ENCODE results near the gene BMP7. TPM values are rescaled to one million over a fixed set of nuclear protein-coding genes. Genes with fewer than 3 reads are reported as not detected.

The BMP7 gene
- polyA plus RNA-seq, 4 donors = 0.92 to 3.4 TPM; not detected in 2

GRCh38 chr20:57150559-57150958 lies 115.9 kb downstream of the BMP7 start:
- Histone ChIP-seq H3K36me3 (ENCODE audit: control insufficient read depth in 3 of 3, insufficient read depth in 2 of 3, low read depth in 1 of 3, low read length in 3 of 3) (no peaks in the 10 kb centered on the region), H3K9me3 (ENCODE audit: control insufficient read depth in 2 of 2, insufficient read depth in 1 of 2, low read depth in 1 of 2, low read length in 1 of 2) (no peaks in the 10 kb centered on the region), H3K4me1 (ENCODE audit: control insufficient read depth in 3 of 3, insufficient read depth in 2 of 3, low read depth in 1 of 3, low read length in 2 of 3) (no peaks in the 10 kb centered on the region), H3K27me3 (ENCODE audit: control insufficient read depth in 3 of 3, insufficient read depth in 3 of 3, low read length in 3 of 3) (peaks cover 0 to 3% (median 0%) of the 10 kb centered on the region in 3 donors), H3K27ac (ENCODE audit: low read depth in 1 of 3, low read length in 2 of 3) (no peak overlapping the region), H3K4me3 (ENCODE audit: low read depth in 1 of 3, low read length in 3 of 3) (no peak overlapping the region)
- no peak for FAIRE-seq
- WGBS, 3 donors = 43 to 71% (median 50%) methylated on average over 1 of the region's 1 CpG
- no peak for DNase-seq

DNA sequence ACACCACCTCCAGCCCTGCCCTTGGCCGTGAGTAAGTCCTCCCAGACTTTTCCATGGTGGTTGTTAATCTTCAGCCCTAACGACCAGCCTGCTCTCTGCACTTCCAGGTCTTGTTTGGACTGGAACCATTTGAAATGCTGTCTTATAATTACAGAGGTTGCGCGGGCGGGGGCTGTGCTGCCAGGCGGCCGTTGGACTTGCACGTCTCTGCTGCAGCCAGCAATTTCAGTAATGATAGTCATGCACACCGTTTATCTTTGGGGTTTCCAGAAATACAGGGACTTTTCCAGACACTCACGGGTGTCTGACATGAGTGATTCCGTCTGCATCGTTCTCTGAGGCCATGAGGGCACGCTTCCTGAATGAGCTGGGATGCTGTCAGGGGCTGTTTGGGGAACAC lies 118.2 kb downstream of the BMP7 start:
- Histone ChIP-seq H3K27me3 (ENCODE audit: control insufficient read depth in 3 of 3, insufficient read depth in 3 of 3, low read length in 3 of 3) (peaks cover 0 to 3% (median 0%) of the 10 kb centered on the region in 3 donors), H3K4me1 (ENCODE audit: control insufficient read depth in 3 of 3, insufficient read depth in 2 of 3, low read depth in 1 of 3, low read length in 2 of 3) (no peaks in the 10 kb centered on the region), H3K27ac (ENCODE audit: low read depth in 1 of 3, low read length in 2 of 3) (no peak overlapping the region), H3K9me3 (ENCODE audit: control insufficient read depth in 2 of 2, insufficient read depth in 1 of 2, low read depth in 1 of 2, low read length in 1 of 2) (no peaks in the 10 kb centered on the region), H3K4me3 (ENCODE audit: low read depth in 1 of 3, low read length in 3 of 3) (no peak overlapping the region), H3K36me3 (ENCODE audit: control insufficient read depth in 3 of 3, insufficient read depth in 2 of 3, low read depth in 1 of 3, low read length in 3 of 3) (no peaks in the 10 kb centered on the region)
- WGBS, 3 donors = 37 to 55% (median 45%) methylated on average over 13 of the region's 13 CpGs
- FAIRE-seq (no peak), DNase-seq (no peak)

GRCh38 chr20:57147185-57147584 lies 119.3 kb downstream of the BMP7 start:
- FAIRE-seq = no peak
- WGBS, 3 donors = 69 to 81% (median 77%) methylated on average over 5 of the region's 5 CpGs

DNA sequence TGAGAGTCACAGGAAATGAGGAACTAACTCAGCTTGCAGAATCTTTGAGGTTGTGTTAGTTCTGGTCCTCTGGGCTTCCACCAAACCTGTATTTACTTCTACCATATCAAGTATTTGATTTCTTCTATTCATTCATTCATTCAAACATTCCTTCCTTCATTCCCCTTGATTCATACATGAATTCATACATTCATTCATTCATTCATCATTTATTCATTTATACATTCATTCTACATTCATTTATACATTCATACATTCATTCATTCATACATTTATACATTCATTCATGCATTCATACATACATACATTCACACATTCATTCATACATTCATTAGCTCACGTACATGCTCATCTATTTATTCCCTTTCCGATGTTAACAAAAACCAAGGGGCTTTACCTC lies 120.3 kb downstream of the BMP7 start:
- Histone ChIP-seq H3K27ac (ENCODE audit: low read depth in 1 of 3, low read length in 2 of 3) (no peak overlapping the region), H3K4me3 (ENCODE audit: low read depth in 1 of 3, low read length in 3 of 3) (no peak overlapping the region), H3K4me1 (ENCODE audit: control insufficient read depth in 3 of 3, insufficient read depth in 2 of 3, low read depth in 1 of 3, low read length in 2 of 3) (no peaks in the 10 kb centered on the region), H3K36me3 (ENCODE audit: control insufficient read depth in 3 of 3, insufficient read depth in 2 of 3, low read depth in 1 of 3, low read length in 3 of 3) (no peaks in the 10 kb centered on the region), H3K9me3 (ENCODE audit: control insufficient read depth in 2 of 2, insufficient read depth in 1 of 2, low read depth in 1 of 2, low read length in 1 of 2) (no peaks in the 10 kb centered on the region), H3K27me3 (ENCODE audit: control insufficient read depth in 3 of 3, insufficient read depth in 3 of 3, low read length in 3 of 3) (peaks cover 0 to 3% (median 3%) of the 10 kb centered on the region in 3 donors)
- 92 to 96% (median 94%) methylated on average over 2 of the region's 2 CpGs for WGBS, 3 donors
- FAIRE-seq (no peak), DNase-seq (no peak)

More at GRCh38 chr20:57147185-57147584, 119.3 kb downstream of the BMP7 start:
- H3K27me3 ChIP-seq (ENCODE audit: control insufficient read depth in 3 of 3, insufficient read depth in 3 of 3, low read length in 3 of 3) = peaks cover 0 to 3% (median 3%) of the 10 kb centered on the region in 3 donors
- DNase-seq = no peak
- no peaks in the 10 kb centered on the region for H3K9me3 ChIP-seq (ENCODE audit: control insufficient read depth in 2 of 2, insufficient read depth in 1 of 2, low read depth in 1 of 2, low read length in 1 of 2)
- no peak overlapping the region for H3K4me3 ChIP-seq (ENCODE audit: low read depth in 1 of 3, low read length in 3 of 3)
- no peaks in the 10 kb centered on the region for H3K36me3 ChIP-seq (ENCODE audit: control insufficient read depth in 3 of 3, insufficient read depth in 2 of 3, low read depth in 1 of 3, low read length in 3 of 3)
- H3K27ac ChIP-seq (ENCODE audit: low read depth in 1 of 3, low read length in 2 of 3) = no peak overlapping the region
- H3K4me1 ChIP-seq (ENCODE audit: control insufficient read depth in 3 of 3, insufficient read depth in 2 of 3, low read depth in 1 of 3, low read length in 2 of 3) = no peaks in the 10 kb centered on the region

DNA sequence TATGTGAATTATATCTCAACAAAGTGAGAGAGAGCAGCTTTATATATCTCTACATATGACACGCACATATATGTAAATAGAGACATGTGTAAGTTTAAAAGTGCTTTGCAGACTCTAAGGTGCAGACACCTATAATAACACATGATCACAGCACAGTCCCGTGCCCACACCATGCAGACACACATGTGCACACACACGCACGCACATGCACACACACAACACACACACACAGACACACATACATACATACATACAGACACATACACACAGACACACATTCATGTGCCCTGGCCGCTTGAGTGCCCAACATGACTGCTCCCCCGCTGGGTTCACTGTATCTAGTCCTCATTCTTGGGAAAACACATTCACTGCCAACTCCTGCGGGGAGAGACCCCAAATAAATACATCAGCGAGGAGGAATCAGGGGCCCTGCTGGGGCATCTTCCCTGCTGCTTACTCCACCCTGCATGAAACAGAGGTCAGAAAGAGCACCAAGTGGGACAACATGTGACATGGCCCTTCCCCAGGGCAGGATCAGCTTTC lies 121.3 kb downstream of the BMP7 start:
- no peaks in the 10 kb centered on the region for H3K9me3 ChIP-seq (ENCODE audit: control insufficient read depth in 2 of 2, insufficient read depth in 1 of 2, low read depth in 1 of 2, low read length in 1 of 2)
- H3K4me3 ChIP-seq (ENCODE audit: low read depth in 1 of 3, low read length in 3 of 3) = no peak overlapping the region
- H3K27ac ChIP-seq (ENCODE audit: low read depth in 1 of 3, low read length in 2 of 3) = no peak overlapping the region
- peaks cover 0 to 3% (median 3%) of the 10 kb centered on the region in 3 donors for H3K27me3 ChIP-seq (ENCODE audit: control insufficient read depth in 3 of 3, insufficient read depth in 3 of 3, low read length in 3 of 3)
- 77 to 89% (median 81%) methylated on average over 8 of the region's 8 CpGs for WGBS, 3 donors
- no peak for FAIRE-seq
- DNase-seq = no peak
- H3K4me1 ChIP-seq (ENCODE audit: control insufficient read depth in 3 of 3, insufficient read depth in 2 of 3, low read depth in 1 of 3, low read length in 2 of 3) = no peaks in the 10 kb centered on the region
- H3K36me3 ChIP-seq (ENCODE audit: control insufficient read depth in 3 of 3, insufficient read depth in 2 of 3, low read depth in 1 of 3, low read length in 3 of 3) = no peaks in the 10 kb centered on the region

- Histone ChIP-seq H3K27ac (ENCODE audit: low read depth in 1 of 3, low read length in 2 of 3) (no peak overlapping the region), H3K36me3 (ENCODE audit: control insufficient read depth in 3 of 3, insufficient read depth in 2 of 3, low read depth in 1 of 3, low read length in 3 of 3) (no peaks in the 10 kb centered on the region), H3K4me3 (ENCODE audit: low read depth in 1 of 3, low read length in 3 of 3) (no peak overlapping the region), H3K27me3 (ENCODE audit: control insufficient read depth in 3 of 3, insufficient read depth in 3 of 3, low read length in 3 of 3) (peaks cover 0 to 3% (median 3%) of the 10 kb centered on the region in 3 donors), H3K9me3 (ENCODE audit: control insufficient read depth in 2 of 2, insufficient read depth in 1 of 2, low read depth in 1 of 2, low read length in 1 of 2) (no peaks in the 10 kb centered on the region), H3K4me1 (ENCODE audit: control insufficient read depth in 3 of 3, insufficient read depth in 2 of 3, low read depth in 1 of 3, low read length in 2 of 3) (no peaks in the 10 kb centered on the region)
- FAIRE-seq = no peak
- WGBS, 3 donors = 67 to 81% (median 68%) methylated on average over 9 of the region's 9 CpGs
- no peak for DNase-seq
Measured at GRCh38 chr20:57143173-57143572, 123.3 kb downstream of the BMP7 start.

GRCh38 chr20:57142667-57143066 lies 123.8 kb downstream of the BMP7 start:
- Histone ChIP-seq H3K36me3 (ENCODE audit: control insufficient read depth in 3 of 3, insufficient read depth in 2 of 3, low read depth in 1 of 3, low read length in 3 of 3) (no peaks in the 10 kb centered on the region), H3K27me3 (ENCODE audit: control insufficient read depth in 3 of 3, insufficient read depth in 3 of 3, low read length in 3 of 3) (peaks cover 0 to 3% (median 3%) of the 10 kb centered on the region in 3 donors), H3K4me3 (ENCODE audit: low read depth in 1 of 3, low read length in 3 of 3) (no peak overlapping the region), H3K9me3 (ENCODE audit: control insufficient read depth in 2 of 2, insufficient read depth in 1 of 2, low read depth in 1 of 2, low read length in 1 of 2) (no peaks in the 10 kb centered on the region), H3K27ac (ENCODE audit: low read depth in 1 of 3, low read length in 2 of 3) (no peak overlapping the region), H3K4me1 (ENCODE audit: control insufficient read depth in 3 of 3, insufficient read depth in 2 of 3, low read depth in 1 of 3, low read length in 2 of 3) (no peaks in the 10 kb centered on the region)
- DNase-seq (no peak), FAIRE-seq (no peak)
- 82 to 83% (median 83%) methylated on average over 12 of the region's 12 CpGs for WGBS, 3 donors

DNA sequence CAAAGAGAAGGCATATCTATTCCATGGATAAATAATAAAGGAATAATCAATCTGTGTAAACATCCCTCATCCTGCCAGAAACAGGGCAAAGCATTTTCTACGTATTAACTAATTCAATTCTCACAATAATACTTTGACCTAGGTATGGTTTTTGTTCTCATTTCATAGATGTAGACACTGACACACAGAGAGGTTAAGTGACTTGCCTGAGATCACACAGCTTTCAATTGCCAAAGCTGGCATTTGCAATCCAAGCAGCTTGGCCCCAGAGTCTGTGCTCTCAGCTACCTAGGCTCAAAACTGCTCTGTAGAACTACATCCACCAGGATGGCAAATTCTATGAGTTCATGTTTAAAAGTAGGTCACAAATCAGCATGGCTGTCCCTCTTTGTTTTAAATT lies 124.9 kb downstream of the BMP7 start:
- WGBS, 3 donors = 33 to 72% (median 52%) methylated on average over 1 of the region's 1 CpG
- no peak for DNase-seq
- Histone ChIP-seq H3K27ac (ENCODE audit: low read depth in 1 of 3, low read length in 2 of 3) (no peak overlapping the region), H3K27me3 (ENCODE audit: control insufficient read depth in 3 of 3, insufficient read depth in 3 of 3, low read length in 3 of 3) (peaks cover 0 to 3% (median 0%) of the 10 kb centered on the region in 3 donors), H3K4me3 (ENCODE audit: low read depth in 1 of 3, low read length in 3 of 3) (no peak overlapping the region), H3K36me3 (ENCODE audit: control insufficient read depth in 3 of 3, insufficient read depth in 2 of 3, low read depth in 1 of 3, low read length in 3 of 3) (no peaks in the 10 kb centered on the region), H3K9me3 (ENCODE audit: control insufficient read depth in 2 of 2, insufficient read depth in 1 of 2, low read depth in 1 of 2, low read length in 1 of 2) (no peaks in the 10 kb centered on the region), H3K4me1 (ENCODE audit: control insufficient read depth in 3 of 3, insufficient read depth in 2 of 3, low read depth in 1 of 3, low read length in 2 of 3) (no peaks in the 10 kb centered on the region)
- no peak for FAIRE-seq

DNA sequence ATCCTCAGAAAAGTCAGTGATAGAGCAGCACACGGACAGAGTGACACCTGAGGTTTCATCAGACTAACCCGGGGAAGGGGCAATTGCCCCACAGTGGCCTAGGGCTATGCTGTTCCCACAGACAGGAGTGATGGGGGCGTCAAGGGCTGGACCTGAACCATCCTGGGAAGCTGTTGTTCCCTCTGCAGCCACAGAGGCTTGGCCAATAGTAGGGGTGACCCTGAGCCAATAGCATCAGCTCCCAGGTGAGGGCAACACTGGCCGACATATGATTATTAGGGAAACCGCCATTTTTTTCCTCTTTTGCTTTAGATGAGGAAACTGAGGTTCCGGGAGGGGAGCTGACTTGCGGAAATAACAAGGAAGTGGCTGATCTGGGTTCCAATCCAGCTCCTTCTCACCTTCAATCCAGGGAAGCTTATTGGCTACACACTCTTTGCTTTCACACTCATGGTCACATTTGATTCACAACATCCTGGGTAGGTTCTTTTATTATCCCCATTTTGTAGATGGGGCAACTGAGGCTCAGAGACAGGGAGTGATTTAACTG lies 126.0 kb downstream of the BMP7 start:
- peaks cover 0 to 3% (median 0%) of the 10 kb centered on the region in 3 donors for H3K27me3 ChIP-seq (ENCODE audit: control insufficient read depth in 3 of 3, insufficient read depth in 3 of 3, low read length in 3 of 3)
- H3K36me3 ChIP-seq (ENCODE audit: control insufficient read depth in 3 of 3, insufficient read depth in 2 of 3, low read depth in 1 of 3, low read length in 3 of 3) = no peaks in the 10 kb centered on the region
- no peak for FAIRE-seq
- DNase-seq = no peak
- H3K4me3 ChIP-seq (ENCODE audit: low read depth in 1 of 3, low read length in 3 of 3) = no peak overlapping the region
- 70 to 75% (median 73%) methylated on average over 7 of the region's 7 CpGs for WGBS, 3 donors
- H3K27ac ChIP-seq (ENCODE audit: low read depth in 1 of 3, low read length in 2 of 3) = no peak overlapping the region
- H3K9me3 ChIP-seq (ENCODE audit: control insufficient read depth in 2 of 2, insufficient read depth in 1 of 2, low read depth in 1 of 2, low read length in 1 of 2) = no peaks in the 10 kb centered on the region
- no peaks in the 10 kb centered on the region for H3K4me1 ChIP-seq (ENCODE audit: control insufficient read depth in 3 of 3, insufficient read depth in 2 of 3, low read depth in 1 of 3, low read length in 2 of 3)
